ENCODE measurements around the gene HNF4A. TPM values are rescaled to one million over a fixed set of nuclear protein-coding genes. Genes with fewer than 3 reads are reported as not detected.

HNF4A gene
- total RNA-seq, 3 donors from 2014 or later (not counting 1 experiment from before 2014, with no cell fraction given): not detected

DNA sequence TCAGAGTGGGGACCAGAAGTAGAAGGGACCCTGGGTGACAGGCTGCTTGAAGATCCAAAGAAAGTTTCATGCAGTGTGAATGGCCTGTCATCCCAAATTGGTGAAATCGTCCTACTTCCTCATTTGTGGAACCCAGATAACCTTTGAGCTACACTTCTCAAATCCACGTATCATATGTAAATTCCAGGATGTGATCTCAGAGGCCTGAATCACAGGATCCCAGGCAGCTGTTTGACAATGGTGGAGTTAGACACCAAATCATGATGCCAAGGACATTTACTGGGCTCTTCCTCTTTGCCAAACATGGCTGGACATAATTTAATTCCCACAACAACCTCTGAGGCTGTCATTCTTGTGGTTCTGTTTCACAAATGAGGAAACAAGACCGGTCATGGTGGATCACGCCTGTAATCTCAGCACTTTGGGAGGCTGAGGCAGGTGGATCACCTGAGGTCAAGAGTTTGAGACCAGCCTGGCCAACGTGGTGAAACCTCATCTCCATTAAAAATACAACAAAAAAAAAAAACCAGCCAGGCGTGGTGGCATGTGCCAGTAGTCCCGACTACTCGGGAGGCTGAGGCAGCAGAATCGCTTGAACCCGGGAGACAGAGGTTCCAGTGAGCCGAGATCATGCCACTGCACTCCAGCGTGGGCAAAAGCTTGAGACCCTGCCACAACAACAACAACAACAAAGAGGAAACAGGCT, 80.3 kb downstream of the HNF4A start:
- peaks cover 0 to 4% of the 10 kb centered on the region in 2 donors for H3K4me1 Mint-ChIP-seq
- DNase-seq: no peak
- no peak overlapping the region for H3K4me3 Mint-ChIP-seq
- no peaks in the 10 kb centered on the region for H3K4me1 ChIP-seq (ENCODE audit: control insufficient read depth, insufficient read depth, low read length)
- H3K9me3 Mint-ChIP-seq: no peaks in the 10 kb centered on the region
- H3K36me3 ChIP-seq (ENCODE audit: control insufficient read depth, insufficient read depth, low read length): no peaks in the 10 kb centered on the region
- H3K27ac Mint-ChIP-seq: no peak overlapping the region
- no peak for ATAC-seq
- intact Hi-C loops (cut with micrococcal nuclease): no loop called here
- no peaks in the 10 kb centered on the region for H3K9me3 ChIP-seq (ENCODE audit: control insufficient read depth, insufficient read depth, low read length)
- H3K27ac ChIP-seq (ENCODE audit: low read length): no peak overlapping the region
- no peaks in the 10 kb centered on the region for H3K27me3 ChIP-seq (ENCODE audit: control insufficient read depth, insufficient read depth, low read length)
- H3K4me3 ChIP-seq (ENCODE audit: low read length): no peak overlapping the region
- TF ChIP-seq, protein P1, sequence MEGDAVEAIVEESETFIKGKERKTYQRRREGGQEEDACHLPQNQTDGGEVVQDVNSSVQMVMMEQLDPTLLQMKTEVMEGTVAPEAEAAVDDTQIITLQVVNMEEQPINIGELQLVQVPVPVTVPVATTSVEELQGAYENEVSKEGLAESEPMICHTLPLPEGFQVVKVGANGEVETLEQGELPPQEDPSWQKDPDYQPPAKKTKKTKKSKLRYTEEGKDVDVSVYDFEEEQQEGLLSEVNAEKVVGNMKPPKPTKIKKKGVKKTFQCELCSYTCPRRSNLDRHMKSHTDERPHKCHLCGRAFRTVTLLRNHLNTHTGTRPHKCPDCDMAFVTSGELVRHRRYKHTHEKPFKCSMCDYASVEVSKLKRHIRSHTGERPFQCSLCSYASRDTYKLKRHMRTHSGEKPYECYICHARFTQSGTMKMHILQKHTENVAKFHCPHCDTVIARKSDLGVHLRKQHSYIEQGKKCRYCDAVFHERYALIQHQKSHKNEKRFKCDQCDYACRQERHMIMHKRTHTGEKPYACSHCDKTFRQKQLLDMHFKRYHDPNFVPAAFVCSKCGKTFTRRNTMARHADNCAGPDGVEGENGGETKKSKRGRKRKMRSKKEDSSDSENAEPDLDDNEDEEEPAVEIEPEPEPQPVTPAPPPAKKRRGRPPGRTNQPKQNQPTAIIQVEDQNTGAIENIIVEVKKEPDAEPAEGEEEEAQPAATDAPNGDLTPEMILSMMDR (IDR thresholded peaks at IDR 0.05): no peak
- H3K27me3 Mint-ChIP-seq (ENCODE audit: low read depth in 2 of 2): peaks cover 0 to 7% of the 10 kb centered on the region in 2 donors
- no peaks in the 10 kb centered on the region for H3K36me3 Mint-ChIP-seq
- WGBS (ENCODE audit: insufficient coverage): 61% methylated on average over 12 of the region's 12 CpGs

DNA sequence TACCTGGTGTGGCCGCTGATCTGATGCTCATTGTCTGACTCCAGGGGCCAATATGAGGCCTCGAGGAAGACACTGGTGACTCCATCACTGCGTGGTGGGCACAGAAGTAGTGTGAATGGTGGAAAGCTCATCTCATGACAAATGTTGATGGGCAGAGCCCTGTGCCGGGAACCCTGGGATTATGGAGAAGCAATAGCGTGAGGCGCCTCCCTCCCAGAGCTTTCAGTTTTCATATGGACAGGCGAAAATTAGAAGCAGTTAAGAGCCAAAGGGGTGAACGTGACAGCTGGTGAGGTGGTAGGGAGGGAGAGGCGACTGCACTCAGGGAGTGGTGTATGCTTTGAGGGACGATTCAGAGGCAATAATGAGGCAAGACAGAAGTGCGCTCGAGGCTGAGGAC, 80.9 kb downstream of the HNF4A start:
- Mint-ChIP-seq H3K36me3 (no peaks in the 10 kb centered on the region), H3K4me3 (no peak overlapping the region), H3K27me3 (ENCODE audit: low read depth in 2 of 2) (peaks cover 0 to 7% of the 10 kb centered on the region in 2 donors), H3K4me1 (peaks cover 0 to 4% of the 10 kb centered on the region in 2 donors), H3K27ac (no peak overlapping the region), H3K9me3 (no peaks in the 10 kb centered on the region)
- H3K36me3 ChIP-seq (ENCODE audit: control insufficient read depth, insufficient read depth, low read length): no peaks in the 10 kb centered on the region
- H3K9me3 ChIP-seq (ENCODE audit: control insufficient read depth, insufficient read depth, low read length): no peaks in the 10 kb centered on the region
- 80% methylated on average over 12 of the region's 12 CpGs for WGBS (ENCODE audit: insufficient coverage)
- intact Hi-C loops (cut with micrococcal nuclease): no loop called here
- H3K4me1 ChIP-seq (ENCODE audit: control insufficient read depth, insufficient read depth, low read length): no peaks in the 10 kb centered on the region
- no peak overlapping the region for H3K27ac ChIP-seq (ENCODE audit: low read length)
- TF ChIP-seq, protein P1 (IDR thresholded peaks at IDR 0.05): no peak
- no peak for DNase-seq
- no peaks in the 10 kb centered on the region for H3K27me3 ChIP-seq (ENCODE audit: control insufficient read depth, insufficient read depth, low read length)
- no peak overlapping the region for H3K4me3 ChIP-seq (ENCODE audit: low read length)
- no peak for ATAC-seq

DNA sequence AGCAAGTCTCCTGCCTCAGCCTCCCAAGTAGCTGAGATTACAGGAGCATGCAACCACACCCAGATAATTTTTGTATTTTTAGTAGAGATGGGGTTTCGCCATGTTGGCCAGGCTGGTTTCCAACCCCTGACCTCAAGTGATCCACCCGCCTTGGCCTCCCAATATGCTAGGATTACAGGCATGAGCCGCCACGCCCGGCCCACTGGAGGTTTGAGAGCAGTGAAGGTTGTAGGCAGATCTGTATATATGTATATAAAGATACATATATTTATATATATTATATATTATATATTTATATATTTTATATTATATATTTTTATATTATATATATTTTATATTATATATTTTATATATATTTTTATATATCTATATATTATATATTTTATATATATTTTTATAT, 82.0 kb downstream of the HNF4A start:
- no peaks in the 10 kb centered on the region for H3K27me3 ChIP-seq (ENCODE audit: control insufficient read depth, insufficient read depth, low read length)
- H3K36me3 Mint-ChIP-seq: no peaks in the 10 kb centered on the region
- DNase-seq (no peak), ATAC-seq (no peak)
- no peaks in the 10 kb centered on the region for H3K36me3 ChIP-seq (ENCODE audit: control insufficient read depth, insufficient read depth, low read length)
- H3K27ac Mint-ChIP-seq: no peak overlapping the region
- TF ChIP-seq, protein P1 (IDR thresholded peaks at IDR 0.05): no peak
- peaks cover 0 to 4% of the 10 kb centered on the region in 2 donors for H3K4me1 Mint-ChIP-seq
- peaks cover 0 to 8% of the 10 kb centered on the region in 2 donors for H3K27me3 Mint-ChIP-seq (ENCODE audit: low read depth in 2 of 2)
- H3K4me3 ChIP-seq (ENCODE audit: low read length): no peak overlapping the region
- no peak overlapping the region for H3K27ac ChIP-seq (ENCODE audit: low read length)
- H3K4me1 ChIP-seq (ENCODE audit: control insufficient read depth, insufficient read depth, low read length): no peaks in the 10 kb centered on the region
- WGBS (ENCODE audit: insufficient coverage): 100% methylated on average over 2 of the region's 5 CpGs
- intact Hi-C loops (cut with micrococcal nuclease): no loop called here
- no peaks in the 10 kb centered on the region for H3K9me3 ChIP-seq (ENCODE audit: control insufficient read depth, insufficient read depth, low read length)
- no peaks in the 10 kb centered on the region for H3K9me3 Mint-ChIP-seq
- H3K4me3 Mint-ChIP-seq: no peak overlapping the region

- H3K4me3 ChIP-seq (ENCODE audit: low read length): no peak overlapping the region
- H3K9me3 Mint-ChIP-seq: no peaks in the 10 kb centered on the region
- no peaks in the 10 kb centered on the region for H3K36me3 ChIP-seq (ENCODE audit: control insufficient read depth, insufficient read depth, low read length)
- TF ChIP-seq, protein P1 (IDR thresholded peaks at IDR 0.05): no peak
- intact Hi-C loops (cut with micrococcal nuclease): no loop called here
- H3K27me3 ChIP-seq (ENCODE audit: control insufficient read depth, insufficient read depth, low read length): no peaks in the 10 kb centered on the region
- no peaks in the 10 kb centered on the region for H3K4me1 ChIP-seq (ENCODE audit: control insufficient read depth, insufficient read depth, low read length)
- 88% methylated on average over 4 of the region's 4 CpGs for WGBS (ENCODE audit: insufficient coverage)
- H3K27ac Mint-ChIP-seq: no peak overlapping the region
- H3K27ac ChIP-seq (ENCODE audit: low read length): no peak overlapping the region
- H3K9me3 ChIP-seq (ENCODE audit: control insufficient read depth, insufficient read depth, low read length): no peaks in the 10 kb centered on the region
- ATAC-seq (no peak), DNase-seq (no peak)
- peaks cover 0 to 5% of the 10 kb centered on the region in 2 donors for H3K27me3 Mint-ChIP-seq (ENCODE audit: low read depth in 2 of 2)
- H3K4me1 Mint-ChIP-seq: peaks cover 0 to 4% of the 10 kb centered on the region in 2 donors
- no peak overlapping the region for H3K4me3 Mint-ChIP-seq
- H3K36me3 Mint-ChIP-seq: no peaks in the 10 kb centered on the region
Measured at GRCh38 chr20:44438782-44439181, 83.3 kb downstream of the HNF4A start.
